ENCODE measurements around the gene RNF222.

DNA sequence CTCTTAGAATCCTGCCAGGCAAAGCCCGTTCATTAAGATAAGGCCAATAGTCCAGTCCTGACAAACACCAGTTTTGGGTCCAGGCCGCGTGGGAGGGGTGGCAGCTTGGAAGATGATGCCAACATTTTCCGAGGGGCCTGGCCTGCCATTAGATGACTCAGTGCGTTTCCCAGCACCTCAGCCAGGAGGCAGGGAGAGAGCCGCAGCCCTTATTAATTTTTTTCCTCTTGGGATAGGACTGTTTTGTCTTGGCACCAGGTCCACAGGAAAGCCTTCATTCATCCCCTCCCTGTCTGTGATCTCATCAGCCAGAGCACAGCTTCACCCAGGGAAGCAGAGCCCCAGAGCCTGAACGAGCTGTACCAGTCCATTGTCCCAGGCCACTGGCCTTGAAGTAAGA is 33.3 kb upstream of the RNF222 start:
- TF ChIP-seq, protein P1, sequence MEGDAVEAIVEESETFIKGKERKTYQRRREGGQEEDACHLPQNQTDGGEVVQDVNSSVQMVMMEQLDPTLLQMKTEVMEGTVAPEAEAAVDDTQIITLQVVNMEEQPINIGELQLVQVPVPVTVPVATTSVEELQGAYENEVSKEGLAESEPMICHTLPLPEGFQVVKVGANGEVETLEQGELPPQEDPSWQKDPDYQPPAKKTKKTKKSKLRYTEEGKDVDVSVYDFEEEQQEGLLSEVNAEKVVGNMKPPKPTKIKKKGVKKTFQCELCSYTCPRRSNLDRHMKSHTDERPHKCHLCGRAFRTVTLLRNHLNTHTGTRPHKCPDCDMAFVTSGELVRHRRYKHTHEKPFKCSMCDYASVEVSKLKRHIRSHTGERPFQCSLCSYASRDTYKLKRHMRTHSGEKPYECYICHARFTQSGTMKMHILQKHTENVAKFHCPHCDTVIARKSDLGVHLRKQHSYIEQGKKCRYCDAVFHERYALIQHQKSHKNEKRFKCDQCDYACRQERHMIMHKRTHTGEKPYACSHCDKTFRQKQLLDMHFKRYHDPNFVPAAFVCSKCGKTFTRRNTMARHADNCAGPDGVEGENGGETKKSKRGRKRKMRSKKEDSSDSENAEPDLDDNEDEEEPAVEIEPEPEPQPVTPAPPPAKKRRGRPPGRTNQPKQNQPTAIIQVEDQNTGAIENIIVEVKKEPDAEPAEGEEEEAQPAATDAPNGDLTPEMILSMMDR (conservative IDR thresholded peaks at IDR 0.05 in 1 of 2, IDR thresholded peaks at IDR 0.05 in 1 of 2; ENCODE audit: extremely low read depth in 1 of 2, insufficient read depth in 1 of 2, low read depth in 1 of 2, low read length in 2 of 2) = no peak
- no peak for TF ChIP-seq EZH2 (IDR thresholded peaks at IDR 0.05; ENCODE audit: borderline replicate concordance, low read length)
